Measurements from ENCODE around the gene ATF7.

- TF ChIP-seq CTCF (IDR thresholded peaks at IDR 0.05; ENCODE audit: low read depth, low read length): no peak
- no peak for TF ChIP-seq POLR2A (IDR thresholded peaks at IDR 0.05; ENCODE audit: extremely low read depth, insufficient read length)
- TF ChIP-seq MYC (IDR thresholded peaks at IDR 0.05; ENCODE audit: low read depth, low read length): no peak
- no peak for TF ChIP-seq MAX (IDR thresholded peaks at IDR 0.05; ENCODE audit: low read depth, low read length)
Observed at GRCh38 chr12:53489242-53489864, 136.8 kb downstream of the ATF7 start.
